COR-L47 (cell line): ENCODE results near the gene XAGE3.
"Not testable (repeated sequence)": the region's sequence is repeated elsewhere in the genome, so short reads cannot be mapped to it uniquely, and the experiment has no call there.

Source experiments
- DNase-seq: peaks from one replicate; lab custom pipeline; 2025; lab: John Stamatoyannopoulos, UW

Gene XAGE3, protein sequence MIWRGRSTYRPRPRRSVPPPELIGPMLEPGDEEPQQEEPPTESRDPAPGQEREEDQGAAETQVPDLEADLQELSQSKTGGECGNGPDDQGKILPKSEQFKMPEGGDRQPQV

DNA sequence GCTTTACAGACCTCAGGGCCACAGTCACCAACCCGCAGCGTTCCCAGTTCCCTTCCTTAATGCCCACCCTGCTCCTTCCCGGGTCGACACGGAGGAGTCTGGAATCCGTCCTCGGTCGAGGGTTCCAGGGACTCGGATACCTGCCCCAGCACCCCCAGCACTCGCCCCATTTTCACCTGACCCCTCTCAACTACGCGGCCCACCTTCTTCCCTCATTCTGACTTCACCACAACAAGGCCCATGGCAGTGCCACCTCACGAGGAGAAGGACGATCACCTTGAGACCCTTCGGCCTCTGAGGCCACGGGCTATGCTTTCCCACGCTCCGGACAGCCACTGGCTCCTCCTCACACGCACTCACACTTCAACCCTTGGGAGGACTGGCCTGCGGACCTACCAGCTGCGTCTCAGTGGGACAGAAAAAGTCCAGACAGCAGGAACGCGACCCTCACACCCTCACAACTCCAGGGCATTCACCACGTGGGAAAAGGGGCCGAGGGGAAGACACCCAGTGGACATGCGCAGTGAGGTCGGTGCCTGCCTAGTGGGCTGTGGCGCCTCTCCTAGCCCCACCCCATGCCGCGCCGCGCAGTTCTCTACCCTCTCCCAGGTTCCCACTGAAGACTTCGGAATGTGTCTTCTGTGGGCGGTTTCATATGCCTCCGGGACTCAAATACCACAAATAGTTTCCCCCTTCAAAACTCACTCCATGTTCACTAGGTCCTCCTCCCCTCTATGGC is at the start of gene XAGE3:
Gene XAGE3 (minus strand): TSS at position 474 of the 739 bp plus-strand sequence. CDS start 950 bp downstream, outside the sequence.
- no peak for DNase-seq

DNA sequence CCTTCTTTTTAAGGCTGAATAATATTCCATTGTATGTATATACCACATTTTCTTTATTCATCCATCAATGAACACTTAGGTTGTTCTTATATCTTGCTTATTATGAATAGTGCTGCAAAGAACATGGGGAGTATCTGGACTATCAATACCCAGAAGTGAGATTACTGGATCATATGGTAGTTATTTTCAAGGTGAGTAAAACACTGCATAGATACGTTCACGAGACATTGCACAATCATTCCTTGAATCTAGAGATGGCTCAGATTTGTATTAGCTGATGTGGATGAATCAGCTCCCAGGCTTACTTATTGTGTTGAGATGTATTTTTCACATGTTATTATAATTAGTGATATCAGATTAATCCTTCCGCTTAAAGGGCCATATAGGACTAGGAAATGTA is 46.8 kb upstream of the XAGE3 start:
- DNase-seq = not testable (repeated sequence)

DNA sequence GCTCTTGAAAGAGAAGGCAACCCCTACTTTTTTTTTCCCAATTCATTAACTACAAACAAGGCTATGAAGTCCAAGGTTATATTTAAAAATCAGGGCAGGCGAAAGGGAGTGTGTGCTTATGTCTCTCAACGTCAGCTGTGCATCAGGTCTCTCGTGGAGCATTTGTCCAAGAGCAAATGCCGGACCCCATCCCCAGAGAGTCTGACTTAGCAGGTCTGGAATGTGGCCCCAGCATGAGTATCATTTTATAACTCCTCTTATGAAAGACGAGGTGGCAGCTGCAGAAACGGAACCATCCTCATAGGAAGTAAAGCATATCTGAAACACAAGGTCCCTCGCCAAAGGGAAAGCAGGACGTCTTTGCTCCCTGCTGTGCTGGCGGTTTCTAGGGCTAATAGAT is 45.8 kb upstream of the XAGE3 start:
- not testable (repeated sequence) for DNase-seq

DNA sequence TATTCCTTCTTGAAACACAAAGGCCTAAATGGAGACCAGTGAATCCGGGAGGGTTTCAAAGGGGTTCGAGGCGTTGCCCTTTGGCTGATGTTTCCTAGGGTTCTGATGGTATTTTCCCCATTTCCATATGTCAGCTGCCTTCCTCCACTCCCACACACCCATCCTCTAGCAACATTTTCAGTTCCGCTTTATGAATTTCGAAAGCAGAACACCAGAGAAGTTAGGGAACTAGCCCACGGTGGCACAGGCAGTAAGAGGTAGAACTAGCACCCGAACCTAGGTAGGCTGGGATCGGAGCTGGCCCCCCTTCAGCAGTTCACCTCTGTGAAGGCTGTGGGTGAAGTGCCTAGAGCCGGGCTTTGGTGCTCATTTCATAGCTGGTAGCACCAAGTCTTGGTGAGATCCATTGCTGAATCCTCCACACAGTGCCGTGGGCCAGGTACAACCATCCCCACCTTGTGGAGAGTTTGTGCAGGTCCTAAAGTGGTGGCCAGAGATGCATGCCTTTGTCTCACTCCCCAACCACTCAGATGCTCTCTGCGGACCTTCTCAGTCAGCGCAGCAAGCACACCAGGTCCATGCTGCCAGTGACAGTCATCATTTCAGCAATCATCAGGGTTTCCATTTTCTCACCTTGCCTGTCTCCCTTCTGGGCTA is 41.6 kb upstream of the XAGE3 start:
- not testable (repeated sequence) for DNase-seq

DNA sequence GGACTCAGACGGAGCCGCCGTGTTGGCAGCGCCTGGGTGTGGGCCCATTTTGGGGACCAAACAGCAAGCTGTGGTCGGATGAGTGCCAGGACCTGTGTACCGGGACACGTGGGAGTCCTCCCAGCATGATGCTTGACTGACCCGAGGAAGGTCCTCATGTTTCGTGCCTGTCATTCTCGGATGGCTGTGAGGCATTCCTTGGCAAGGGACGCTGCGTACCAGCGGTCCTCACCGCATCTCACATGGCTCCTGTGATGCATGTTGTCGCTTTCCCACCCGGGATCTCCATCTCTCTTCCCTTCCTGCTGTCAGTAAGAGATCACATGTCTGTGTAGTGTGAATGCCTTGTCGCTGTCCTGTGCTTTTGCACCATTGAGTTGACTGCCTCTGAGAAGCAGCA is 40.0 kb upstream of the XAGE3 start:
- DNase-seq = not testable (repeated sequence)

DNA sequence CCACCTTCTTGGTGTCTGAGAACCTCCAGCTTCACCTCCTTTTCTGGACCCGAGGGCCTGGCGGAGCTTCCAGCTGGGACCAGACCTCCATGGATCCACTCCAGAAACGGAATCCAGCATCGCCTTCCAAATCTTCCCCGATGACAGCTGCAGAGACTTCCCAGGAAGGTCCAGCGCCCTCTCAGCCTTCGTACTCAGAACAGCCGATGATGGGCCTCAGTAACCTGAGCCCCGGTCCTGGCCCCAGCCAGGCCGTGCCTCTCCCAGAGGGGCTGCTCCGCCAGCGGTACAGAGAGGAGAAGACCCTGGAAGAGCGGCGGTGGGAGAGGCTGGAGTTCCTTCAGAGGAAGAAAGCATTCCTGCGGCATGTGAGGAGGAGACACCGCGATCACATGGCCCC is 39.3 kb upstream of the XAGE3 start:
- DNase-seq = not testable (repeated sequence)

DNA sequence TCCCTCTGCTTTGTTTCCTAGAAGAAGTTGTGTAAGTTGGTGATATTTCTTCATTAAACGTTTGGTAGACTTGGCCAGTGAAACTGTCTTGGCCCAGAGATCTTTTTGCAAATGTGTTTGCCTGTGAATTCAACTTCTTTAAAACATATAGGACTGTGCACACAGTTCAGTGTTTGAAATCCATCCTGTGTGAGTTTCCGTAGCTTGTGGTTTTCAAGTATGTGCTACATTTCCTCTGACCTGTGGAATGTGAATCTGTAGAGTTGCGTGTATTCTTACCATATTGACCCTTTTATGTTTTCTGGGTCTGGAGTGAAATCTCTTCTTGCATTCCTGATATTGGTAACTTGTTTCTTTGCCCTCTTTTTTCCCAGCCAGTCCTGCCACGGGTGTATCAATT is 38.2 kb upstream of the XAGE3 start:
- not testable (repeated sequence) for DNase-seq

DNA sequence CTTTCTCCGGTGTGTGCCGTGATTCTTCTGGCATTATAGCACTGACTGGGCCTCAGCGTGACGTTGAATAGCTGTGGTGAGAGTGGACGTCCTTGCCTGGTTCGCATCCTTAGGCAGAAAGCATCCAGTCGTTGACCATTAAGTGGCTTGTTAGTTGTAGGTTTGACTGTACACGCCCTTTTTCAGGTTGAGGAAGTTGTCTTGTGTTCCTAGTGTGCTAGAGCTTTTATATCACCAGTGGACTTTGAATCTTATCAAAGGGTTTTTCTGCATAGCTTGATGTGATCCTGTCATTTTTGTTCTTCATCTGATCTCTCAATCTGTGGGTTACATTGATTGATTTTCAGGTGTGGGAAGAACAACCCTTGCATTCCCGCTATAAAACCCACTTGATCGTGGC is 37.6 kb upstream of the XAGE3 start:
- DNase-seq = not testable (repeated sequence)

DNA sequence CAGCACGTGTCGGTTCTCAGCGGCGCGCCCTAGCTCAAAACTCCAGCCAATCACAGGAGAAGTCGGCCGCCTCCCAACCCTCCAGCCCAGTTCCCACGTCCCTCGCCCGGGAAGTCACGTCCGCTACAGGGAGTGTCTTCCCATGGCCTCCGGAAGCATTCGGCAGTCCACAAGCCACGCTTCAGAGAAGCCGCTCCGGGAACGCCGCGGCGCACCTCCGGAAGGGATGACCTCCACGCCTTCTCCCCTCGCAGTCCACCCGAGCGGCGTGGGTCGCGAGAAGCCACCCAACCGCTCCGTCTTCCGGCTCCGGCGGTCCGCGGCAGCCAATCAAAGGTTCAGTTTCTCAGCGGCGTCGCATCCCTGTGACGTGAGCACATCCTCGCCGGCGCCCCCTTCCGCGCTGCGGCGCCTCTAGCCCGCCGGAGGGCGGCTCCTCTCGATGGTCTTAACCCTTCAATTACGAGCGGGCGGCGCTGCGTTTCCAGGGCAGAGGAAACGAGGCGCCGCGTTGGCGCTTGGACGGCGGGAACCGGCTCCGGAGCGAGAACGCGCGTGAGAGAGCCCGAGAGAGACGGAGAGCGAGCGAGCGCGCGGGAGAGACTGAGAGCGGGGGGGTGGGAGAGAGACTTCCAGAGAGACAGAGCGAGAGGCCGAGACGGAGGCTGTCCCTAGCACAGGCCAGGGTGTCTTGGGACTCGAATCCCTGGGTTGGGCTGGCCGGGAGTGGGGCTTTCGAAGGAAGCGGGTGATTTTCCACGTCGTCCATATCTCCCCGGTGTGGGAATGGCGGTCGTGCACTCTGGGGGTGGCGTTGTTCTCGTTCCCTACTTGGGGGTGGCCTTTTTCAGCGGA is 29.2 kb upstream of the XAGE3 start, which contains the start of gene FAM156B:
Gene FAM156B (plus strand): TSS at position 476 of the 855 bp plus-strand sequence. CDS start 9,896 bp downstream, outside the sequence.
- not testable (repeated sequence) for DNase-seq

DNA sequence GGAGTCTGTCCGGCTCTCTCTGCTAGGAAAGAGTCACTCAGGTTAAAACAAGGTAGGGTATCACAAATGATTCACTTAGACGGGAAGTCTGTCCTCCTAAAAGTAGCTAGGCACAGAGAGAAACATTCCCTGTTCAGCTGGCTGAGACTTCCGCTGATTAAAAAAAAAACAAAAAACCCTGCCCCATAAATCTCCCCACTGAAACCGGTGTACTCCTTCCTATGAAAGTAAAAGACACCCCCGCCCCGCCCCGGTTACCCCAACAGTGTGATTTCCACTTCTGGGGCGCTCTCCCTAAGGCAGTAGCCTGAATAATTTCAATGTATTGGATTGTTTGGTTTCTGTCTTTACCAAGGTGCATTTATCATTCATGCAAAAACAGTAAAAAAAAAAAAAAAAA is 28.6 kb upstream of the XAGE3 start:
- DNase-seq = not testable (repeated sequence)

DNA sequence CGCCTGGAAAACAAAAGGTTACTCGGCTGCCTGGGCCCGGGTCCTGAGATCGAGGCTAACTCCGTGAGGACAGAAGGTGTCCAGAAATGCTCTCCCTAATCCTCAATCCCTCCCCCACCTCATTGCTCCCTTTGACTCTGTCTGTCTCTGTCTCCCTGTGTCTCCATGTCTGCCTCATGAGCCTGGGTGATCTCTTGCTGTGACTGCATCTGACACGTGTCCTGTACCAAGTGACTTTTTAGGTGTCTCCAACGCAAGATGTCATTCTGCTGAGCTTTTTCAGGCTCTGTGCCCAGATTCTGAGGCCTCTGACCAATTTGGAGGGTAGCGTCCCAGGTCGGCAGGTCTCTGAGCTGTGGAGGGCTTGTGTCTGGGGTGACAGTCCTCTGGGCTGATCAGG is 20.2 kb upstream of the XAGE3 start:
- not testable (repeated sequence) for DNase-seq

DNA sequence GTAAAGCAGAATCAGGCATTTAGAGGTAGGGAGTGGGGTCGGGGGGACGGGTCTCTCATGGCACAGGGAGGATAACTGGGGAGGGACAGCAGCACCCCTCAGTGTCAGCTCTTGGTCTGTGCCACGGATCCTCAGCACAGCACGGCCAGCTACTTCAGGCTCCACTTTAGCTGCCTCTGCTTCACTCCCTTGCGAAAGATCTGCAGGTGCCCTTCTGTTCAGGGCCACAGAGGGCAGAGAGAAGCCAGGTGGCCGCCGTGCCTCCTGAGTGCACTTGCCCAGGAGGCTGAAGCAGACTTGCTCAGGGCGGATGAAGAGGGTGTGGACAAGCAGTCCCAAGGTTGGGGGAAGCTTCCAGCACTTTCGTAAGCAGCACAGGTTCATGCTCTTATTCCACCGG is 19.6 kb upstream of the XAGE3 start:
- not testable (repeated sequence) for DNase-seq

DNA sequence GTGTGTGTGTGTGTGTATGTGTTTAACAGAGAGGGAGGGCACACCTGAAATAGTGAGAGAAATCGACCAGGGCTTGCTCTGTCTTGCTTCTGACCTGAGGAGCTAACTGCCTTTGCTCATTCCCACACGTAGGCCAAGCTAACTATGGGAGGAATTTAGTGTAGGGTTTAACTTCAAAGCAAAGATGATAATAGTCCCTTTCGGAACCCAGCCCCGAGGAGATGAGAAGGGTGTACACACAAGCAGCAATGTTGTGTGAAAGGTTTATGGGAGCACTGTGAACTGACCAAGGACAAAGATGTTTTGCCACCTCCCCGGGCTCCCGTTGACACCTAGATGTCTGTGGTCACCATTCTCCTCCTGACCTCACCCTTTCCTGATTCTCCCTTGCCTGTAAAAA is 8.5 kb upstream of the XAGE3 start:
- not testable (repeated sequence) for DNase-seq

DNA sequence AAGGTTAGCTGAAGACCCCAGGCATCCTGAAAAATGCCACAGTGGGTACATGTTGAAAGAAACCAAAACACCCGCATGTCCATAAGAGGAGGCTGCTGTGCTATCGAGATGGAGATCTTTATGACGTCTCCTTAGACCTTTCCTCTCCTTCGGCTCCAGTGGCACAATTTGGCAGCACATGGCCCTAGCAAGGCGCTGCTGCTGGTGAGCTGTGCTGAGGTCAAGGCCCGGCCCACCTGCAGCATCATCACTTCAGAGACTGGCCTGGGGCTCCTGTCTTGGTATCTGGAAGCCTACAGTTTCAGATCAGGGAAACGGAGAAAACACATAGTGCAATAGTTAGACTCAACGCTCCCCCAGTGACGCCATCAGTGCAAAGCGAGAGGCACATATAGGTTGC is 7.6 kb upstream of the XAGE3 start:
- not testable (repeated sequence) for DNase-seq

DNA sequence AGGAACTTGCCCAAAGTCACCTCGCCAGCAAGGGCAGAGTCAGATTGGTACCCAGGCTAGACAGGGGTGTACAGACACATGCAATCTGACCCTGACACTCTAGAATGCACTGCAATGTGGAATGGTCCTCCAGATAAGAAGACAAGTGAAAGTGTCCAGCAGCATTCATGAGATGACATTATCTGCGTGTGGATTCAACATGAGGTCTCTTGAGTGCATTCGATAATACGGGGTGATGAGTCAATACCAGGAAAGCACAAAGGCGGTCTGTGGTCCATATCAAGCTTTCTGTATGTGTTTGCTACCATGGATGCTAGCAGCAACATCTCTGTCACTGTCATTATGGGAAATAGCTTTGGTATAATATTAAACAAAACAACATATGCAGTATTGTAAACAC is 6.8 kb upstream of the XAGE3 start:
- DNase-seq = no peak

DNA sequence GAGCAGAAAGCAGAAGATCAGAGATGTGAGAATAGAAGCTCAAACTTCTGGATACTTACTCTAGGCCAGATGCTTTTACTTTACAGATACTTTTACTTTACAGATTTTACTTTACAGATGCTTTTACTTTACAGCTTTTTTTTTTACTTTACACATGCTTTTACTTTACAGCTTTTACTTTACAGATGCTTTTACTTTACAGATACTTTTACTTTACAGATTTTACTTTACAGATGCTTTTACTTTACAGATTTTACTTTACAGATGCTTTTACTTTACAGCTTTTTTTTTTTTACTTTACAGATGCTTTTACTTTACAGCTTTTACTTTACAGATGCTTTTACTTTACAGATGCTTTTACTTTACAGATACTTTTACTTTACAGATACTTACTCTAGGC is 5.9 kb upstream of the XAGE3 start:
- not testable (repeated sequence) for DNase-seq

DNA sequence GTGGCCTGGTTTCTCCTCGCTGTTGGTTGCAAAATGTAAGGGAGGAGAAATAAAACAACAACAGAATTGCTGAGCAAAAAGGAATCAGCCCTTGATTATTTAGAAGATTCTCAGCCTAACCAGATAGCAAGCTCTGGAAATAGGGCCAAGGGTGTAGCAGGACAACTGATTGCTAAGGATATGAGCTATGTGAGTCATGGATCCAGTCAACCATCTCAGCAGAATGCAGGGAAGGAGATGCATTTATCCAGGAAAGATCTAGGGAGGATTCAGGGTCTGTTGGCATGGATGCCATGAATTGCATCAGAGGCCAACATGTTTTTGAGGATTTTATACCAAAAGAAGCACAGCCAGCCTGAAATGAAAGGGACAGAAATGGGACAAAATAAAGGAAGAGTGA is 2.2 kb upstream of the XAGE3 start:
- DNase-seq = no peak

DNA sequence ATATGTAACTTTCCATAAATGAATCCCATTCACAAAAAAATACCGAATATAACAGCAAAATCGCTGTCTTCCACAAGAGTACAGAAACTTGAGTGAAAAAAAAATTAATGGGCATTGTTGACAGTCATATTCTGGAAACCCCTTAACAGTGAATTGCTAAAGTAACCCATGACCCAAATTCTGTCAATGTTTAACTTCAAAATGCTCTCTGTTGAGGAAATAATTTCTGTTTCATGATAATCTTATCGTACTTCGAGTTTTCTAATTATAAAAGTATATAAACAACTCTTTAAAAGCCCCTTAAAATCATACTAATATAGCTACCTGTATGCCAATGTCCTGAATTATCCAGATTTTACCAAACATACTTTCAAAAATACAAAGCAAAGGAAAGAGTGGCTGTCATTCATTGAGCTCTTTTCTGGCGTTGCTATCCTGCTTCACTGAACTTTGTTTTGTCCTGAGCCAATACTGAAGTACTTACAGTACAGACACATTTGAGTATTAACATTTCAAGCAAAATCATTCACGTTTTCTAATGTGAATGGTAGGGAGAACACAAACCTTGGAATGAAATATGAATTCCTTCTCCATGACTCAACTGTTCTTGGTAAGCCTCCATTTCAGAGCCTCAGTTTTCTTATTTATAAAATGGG is 2.4 kb downstream of the XAGE3 start:
- no peak for DNase-seq

DNA sequence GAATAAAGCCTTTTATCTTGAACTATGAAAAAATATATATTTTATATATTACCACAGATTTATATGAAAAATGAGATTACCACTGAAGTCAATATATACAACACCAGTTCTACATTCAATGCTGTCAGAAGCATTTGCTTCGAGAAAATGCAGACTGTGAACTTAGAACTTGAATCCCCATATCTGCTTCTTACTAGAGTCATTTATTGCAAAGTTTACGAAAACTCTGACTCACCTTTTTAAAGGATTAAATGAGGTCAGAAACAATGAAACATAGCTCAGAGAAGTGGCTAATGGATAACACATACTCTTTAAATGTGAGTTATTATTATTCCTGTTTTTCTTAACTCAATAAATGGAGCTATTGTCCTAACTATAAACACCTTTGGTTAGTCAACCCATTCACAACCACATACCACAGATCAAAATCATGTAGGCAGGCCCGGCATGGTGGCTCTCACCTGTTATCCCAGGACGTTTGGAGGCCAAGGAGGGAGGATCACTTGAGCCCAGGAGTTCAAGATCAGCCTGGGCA is 10.8 kb downstream of the XAGE3 start:
- DNase-seq = not testable (repeated sequence)

DNA sequence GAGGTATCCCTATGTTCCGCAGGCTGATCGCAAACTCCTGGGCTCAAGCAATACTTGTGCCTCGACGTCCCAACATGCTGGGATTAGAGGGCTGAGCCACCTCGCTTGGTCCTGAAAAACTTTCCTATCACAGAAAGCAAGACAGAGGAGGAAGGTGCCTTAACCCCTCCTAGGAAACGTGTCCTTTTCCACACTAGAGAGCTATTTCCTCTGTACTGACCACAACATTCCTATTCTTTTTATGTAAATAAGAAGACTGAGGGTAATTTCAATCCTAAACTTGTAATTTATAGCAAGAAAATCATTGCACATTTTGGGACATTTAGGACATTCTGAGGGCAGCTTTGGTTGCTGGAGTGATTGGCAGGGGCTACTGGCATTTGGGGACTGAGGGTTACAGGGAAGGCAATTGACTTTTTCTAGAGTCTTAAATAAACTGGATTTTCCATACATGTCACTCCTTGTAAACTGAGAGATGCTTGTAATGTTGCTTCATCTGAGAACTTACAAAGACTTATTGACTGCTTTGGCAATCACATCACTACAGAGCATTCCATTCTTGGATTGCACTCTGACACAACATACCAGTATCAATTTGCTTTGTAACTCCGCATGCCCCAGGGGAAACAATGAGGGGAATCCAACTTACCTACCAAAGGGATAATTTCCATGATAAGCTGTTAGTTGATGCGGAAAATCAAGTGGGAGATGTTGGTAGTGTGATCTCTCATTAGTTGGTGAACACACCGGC is 15.6 kb downstream of the XAGE3 start:
- no peak for DNase-seq

DNA sequence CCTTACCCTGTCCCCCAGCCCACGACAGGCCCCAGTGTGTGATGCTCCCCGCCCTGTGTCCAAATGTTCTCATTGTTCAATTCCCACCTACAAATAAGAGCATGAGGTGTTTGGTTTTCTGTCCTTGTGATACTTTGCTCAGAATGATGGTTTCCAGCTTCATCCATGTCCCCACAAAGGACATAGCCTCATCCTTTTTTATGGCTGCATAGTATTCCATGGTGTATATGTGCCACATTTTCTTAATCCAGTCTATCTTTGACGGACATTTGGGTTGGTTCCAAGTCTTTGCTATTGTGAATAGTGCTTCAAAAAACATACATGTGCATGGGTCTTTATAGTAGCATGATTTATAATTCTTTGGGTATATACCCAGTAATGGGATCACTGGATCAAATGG is 24.3 kb downstream of the XAGE3 start:
- DNase-seq = not testable (repeated sequence)
